K562 (cell line): ENCODE results near the gene CAPN2. TPM values are rescaled to one million over a fixed set of nuclear protein-coding genes. Genes with fewer than 3 reads are reported as not detected.

Source experiments
- BHLHE40 ChIP-seq: IDR thresholded peaks from 2 replicates; pipeline ENCODE4 v1.6.1; 2011; ENCODE audit warnings: low read length, improper control_type of control experiment
- E2F4 ChIP-seq: sonication (generic); formaldehyde crosslinking; IDR thresholded peaks from 2 replicates; pipeline ENCODE4 v1.8.0; 2022; ENCODE audit warnings: mild to moderate bottlenecking, low read depth, missing genetic modification reagents
- ETS2 ChIP-seq: IDR thresholded peaks from 2 replicates; pipeline ENCODE4 v1.6.1; 2016; ENCODE audit warnings: borderline replicate concordance, missing genetic modification characterization, mild to moderate bottlenecking, moderate library complexity, missing compliant biosample characterization; ENCODE audit not compliant: poor library complexity, severe bottlenecking
- HDGF ChIP-seq: fragments of 450-650 bp; IDR thresholded peaks from 2 replicates; pipeline ENCODE4 v1.6.1; 2016
- HNRNPUL1 ChIP-seq: fragments of 200-400 bp; formaldehyde crosslinking; IDR thresholded peaks from 2 replicates; pipeline ENCODE4 v1.6.1; 2017; ENCODE audit warnings: low read length
- MAFK ChIP-seq: IDR thresholded peaks from 2 replicates; pipeline ENCODE4 v1.6.1; 2011; ENCODE audit warnings: low read length, improper control_type of control experiment
- MYC ChIP-seq, 2 experiments: fragments of 250-450 bp in 1 of 2; sonication (Bioruptor Pico) in 1 of 2; IDR thresholded peaks; 2 replicates each; pipeline versions ENCODE4 v1.5.1 to v1.6.1; 2012 to 2021; ENCODE audit warnings: low read depth in 2 of 2, borderline replicate concordance in 1 of 2, improper control_type of control experiment in 1 of 2, low read length in 1 of 2, mild to moderate bottlenecking in 1 of 2, moderate library complexity in 1 of 2
- PHF21A ChIP-seq: fragments of 450-650 bp; IDR thresholded peaks from 2 replicates; pipeline ENCODE4 v1.6.1; 2017; ENCODE audit warnings: low read depth, borderline replicate concordance
- PTTG1 ChIP-seq: fragments of 450-650 bp; IDR thresholded peaks from 2 replicates; pipeline ENCODE4 v1.6.1; 2016; ENCODE audit warnings: low read depth, mild to moderate bottlenecking, missing genetic modification characterization, missing compliant biosample characterization
- RBM14 ChIP-seq: fragments of 200-400 bp; formaldehyde crosslinking; IDR thresholded peaks from 2 replicates; pipeline ENCODE4 v1.6.1; 2018; ENCODE audit warnings: low read depth, mild to moderate bottlenecking, low read length, moderate library complexity, borderline replicate concordance; ENCODE audit not compliant: insufficient read depth
- STAT5A ChIP-seq: IDR thresholded peaks from 2 replicates; pipeline ENCODE4 v1.6.1; 2012; ENCODE audit warnings: low read length, inconsistent platforms, borderline replicate concordance
- THRAP3 ChIP-seq: fragments of 450-650 bp; IDR thresholded peaks from 2 replicates; pipeline ENCODE4 v1.6.1; 2016; ENCODE audit warnings: mild to moderate bottlenecking, inconsistent platforms, borderline replicate concordance
- WHSC1 ChIP-seq: IDR thresholded peaks from one replicate; pipeline ENCODE4 v1.6.1; 2012; ENCODE audit warnings: low read length, control low read depth, inconsistent platforms
- ZNF124 ChIP-seq: sonication (generic); formaldehyde crosslinking; IDR thresholded peaks from 2 replicates; pipeline ENCODE4 v1.8.1; 2022; ENCODE audit warnings: missing genetic modification reagents
- ZNF175 ChIP-seq: fragments of 200-800 bp; sonication (Bioruptor generic); IDR thresholded peaks from 2 replicates; pipeline ENCODE4 v1.6.1; 2016; ENCODE audit warnings: low read depth, mild to moderate bottlenecking, missing genetic modification characterization, missing compliant biosample characterization
- polyA plus RNA-seq, 8 experiments: library from polyadenylated mRNA; depleted of rRNA in 4 of 8; stranded (reverse) in 5 of 8; unstranded in 3 of 8; fragments of >200 nt; fragmentation: Nextera tagmentation in 2 of 8; fragmentation: Illumina TruSeq in 1 of 8; extraction: Ambion mirVana in 2 of 8; extraction: Trizol in 1 of 8; gene quantifications; 2 replicates each; pipeline versions ENCODE4 v1.2.1 to v1.2.3, GENCODE V29; 2011 to 2014; ENCODE audit warnings: inconsistent platforms in 1 of 8, missing spikeins in 1 of 8
- total RNA-seq, 7 experiments: library from RNA; depleted of rRNA in 6 of 7; stranded (reverse); fragments of >200 nt in 6 of 7; fragmentation: Illumina TruSeq in 2 of 7; extraction: Trizol in 2 of 7; gene quantifications; 2 replicates each; pipeline versions ENCODE4 v1.2.1 to v1.2.3, GENCODE V29; 2011 to 2021; ENCODE audit warnings: low replicate concordance in 1 of 7
- TF ChIP-seq, protein P1 (sequence below): sonication (generic); formaldehyde crosslinking; IDR thresholded peaks from 2 replicates; pipeline ENCODE4 v1.8.0; 2022; ENCODE audit warnings: missing genetic modification reagents, mild to moderate bottlenecking, moderate library complexity, borderline replicate concordance
- TF ChIP-seq, protein P2 (sequence below): fragments of 450-650 bp; IDR thresholded peaks from 2 replicates; pipeline ENCODE4 v1.6.1; 2017; ENCODE audit warnings: mild to moderate bottlenecking, moderate library complexity
- TF ChIP-seq, protein P3 (sequence below): sonication (generic); formaldehyde crosslinking; IDR thresholded peaks from 2 replicates; pipeline ENCODE4 v1.4.0; 2020; ENCODE audit warnings: mild to moderate bottlenecking, missing genetic modification reagents
- TF ChIP-seq, protein P4 (sequence below): fragments of 250-450 bp; sonication (Bioruptor Pico); IDR thresholded peaks from 2 replicates; pipeline ENCODE4 v1.4.0; 2020; ENCODE audit warnings: mild to moderate bottlenecking, moderate library complexity, borderline replicate concordance

CAPN2 gene
- total and polyA plus RNA-seq, 9 of the 15 experiments (the other 6 are each of a cell fraction or from before 2014, with no cell fraction given) = 24.6 to 157 (median 101) TPM

GRCh38 chr1:223776075-223776814 is 63.9 kb downstream of the CAPN2 start (continued):
- TF ChIP-seq, protein P1, sequence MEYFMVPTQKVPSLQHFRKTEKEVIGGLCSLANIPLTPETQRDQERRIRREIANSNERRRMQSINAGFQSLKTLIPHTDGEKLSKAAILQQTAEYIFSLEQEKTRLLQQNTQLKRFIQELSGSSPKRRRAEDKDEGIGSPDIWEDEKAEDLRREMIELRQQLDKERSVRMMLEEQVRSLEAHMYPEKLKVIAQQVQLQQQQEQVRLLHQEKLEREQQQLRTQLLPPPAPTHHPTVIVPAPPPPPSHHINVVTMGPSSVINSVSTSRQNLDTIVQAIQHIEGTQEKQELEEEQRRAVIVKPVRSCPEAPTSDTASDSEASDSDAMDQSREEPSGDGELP (CRISPR knock-in tag) = peak; percentile 76; the same call in 1 of the 2 replicates
- peak; percentile 88 for TF ChIP-seq BHLHE40
- peak; percentile 22; the same call in 1 of the 2 replicates for TF ChIP-seq MYC (IDR thresholded peaks at IDR 0.05; ENCODE audit: low read depth, low read length)
- peak; percentile 59; the same call in 1 of the 2 replicates for TF ChIP-seq MYC (CRISPR knock-in tag; IDR thresholded peaks at IDR 0.05; ENCODE audit: borderline replicate concordance, low read depth)
- TF ChIP-seq, protein P2, sequence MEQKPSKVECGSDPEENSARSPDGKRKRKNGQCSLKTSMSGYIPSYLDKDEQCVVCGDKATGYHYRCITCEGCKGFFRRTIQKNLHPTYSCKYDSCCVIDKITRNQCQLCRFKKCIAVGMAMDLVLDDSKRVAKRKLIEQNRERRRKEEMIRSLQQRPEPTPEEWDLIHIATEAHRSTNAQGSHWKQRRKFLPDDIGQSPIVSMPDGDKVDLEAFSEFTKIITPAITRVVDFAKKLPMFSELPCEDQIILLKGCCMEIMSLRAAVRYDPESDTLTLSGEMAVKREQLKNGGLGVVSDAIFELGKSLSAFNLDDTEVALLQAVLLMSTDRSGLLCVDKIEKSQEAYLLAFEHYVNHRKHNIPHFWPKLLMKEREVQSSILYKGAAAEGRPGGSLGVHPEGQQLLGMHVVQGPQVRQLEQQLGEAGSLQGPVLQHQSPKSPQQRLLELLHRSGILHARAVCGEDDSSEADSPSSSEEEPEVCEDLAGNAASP = no peak
- no peak for TF ChIP-seq ETS2 (tag)
- TF ChIP-seq RBM14 = no peak
- TF ChIP-seq, protein P3, sequence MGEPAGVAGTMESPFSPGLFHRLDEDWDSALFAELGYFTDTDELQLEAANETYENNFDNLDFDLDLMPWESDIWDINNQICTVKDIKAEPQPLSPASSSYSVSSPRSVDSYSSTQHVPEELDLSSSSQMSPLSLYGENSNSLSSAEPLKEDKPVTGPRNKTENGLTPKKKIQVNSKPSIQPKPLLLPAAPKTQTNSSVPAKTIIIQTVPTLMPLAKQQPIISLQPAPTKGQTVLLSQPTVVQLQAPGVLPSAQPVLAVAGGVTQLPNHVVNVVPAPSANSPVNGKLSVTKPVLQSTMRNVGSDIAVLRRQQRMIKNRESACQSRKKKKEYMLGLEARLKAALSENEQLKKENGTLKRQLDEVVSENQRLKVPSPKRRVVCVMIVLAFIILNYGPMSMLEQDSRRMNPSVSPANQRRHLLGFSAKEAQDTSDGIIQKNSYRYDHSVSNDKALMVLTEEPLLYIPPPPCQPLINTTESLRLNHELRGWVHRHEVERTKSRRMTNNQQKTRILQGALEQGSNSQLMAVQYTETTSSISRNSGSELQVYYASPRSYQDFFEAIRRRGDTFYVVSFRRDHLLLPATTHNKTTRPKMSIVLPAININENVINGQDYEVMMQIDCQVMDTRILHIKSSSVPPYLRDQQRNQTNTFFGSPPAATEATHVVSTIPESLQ (CRISPR knock-in tag) = peak; percentile 36; the same call in 1 of the 2 replicates
- TF ChIP-seq, protein P4, sequence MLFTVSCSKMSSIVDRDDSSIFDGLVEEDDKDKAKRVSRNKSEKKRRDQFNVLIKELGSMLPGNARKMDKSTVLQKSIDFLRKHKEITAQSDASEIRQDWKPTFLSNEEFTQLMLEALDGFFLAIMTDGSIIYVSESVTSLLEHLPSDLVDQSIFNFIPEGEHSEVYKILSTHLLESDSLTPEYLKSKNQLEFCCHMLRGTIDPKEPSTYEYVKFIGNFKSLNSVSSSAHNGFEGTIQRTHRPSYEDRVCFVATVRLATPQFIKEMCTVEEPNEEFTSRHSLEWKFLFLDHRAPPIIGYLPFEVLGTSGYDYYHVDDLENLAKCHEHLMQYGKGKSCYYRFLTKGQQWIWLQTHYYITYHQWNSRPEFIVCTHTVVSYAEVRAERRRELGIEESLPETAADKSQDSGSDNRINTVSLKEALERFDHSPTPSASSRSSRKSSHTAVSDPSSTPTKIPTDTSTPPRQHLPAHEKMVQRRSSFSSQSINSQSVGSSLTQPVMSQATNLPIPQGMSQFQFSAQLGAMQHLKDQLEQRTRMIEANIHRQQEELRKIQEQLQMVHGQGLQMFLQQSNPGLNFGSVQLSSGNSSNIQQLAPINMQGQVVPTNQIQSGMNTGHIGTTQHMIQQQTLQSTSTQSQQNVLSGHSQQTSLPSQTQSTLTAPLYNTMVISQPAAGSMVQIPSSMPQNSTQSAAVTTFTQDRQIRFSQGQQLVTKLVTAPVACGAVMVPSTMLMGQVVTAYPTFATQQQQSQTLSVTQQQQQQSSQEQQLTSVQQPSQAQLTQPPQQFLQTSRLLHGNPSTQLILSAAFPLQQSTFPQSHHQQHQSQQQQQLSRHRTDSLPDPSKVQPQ = no peak
- no peak for TF ChIP-seq HNRNPUL1
- peak; percentile 98 for TF ChIP-seq HDGF
- TF ChIP-seq THRAP3 = no peak
- no peak for TF ChIP-seq E2F4 (CRISPR knock-in tag)
- TF ChIP-seq ZNF175 (CRISPR knock-in tag) = peak; percentile 58
- TF ChIP-seq PTTG1 = no peak
- no peak for TF ChIP-seq PHF21A
- TF ChIP-seq MAFK = peak; percentile 41; the same call in 1 of the 2 replicates
- TF ChIP-seq WHSC1 = peak; percentile 58
- no peak for TF ChIP-seq ZNF124 (CRISPR knock-in tag)
- no peak for TF ChIP-seq STAT5A
